Natural killer cell (primary cell): ENCODE results near the gene SNRK. TPM values are rescaled to one million over a fixed set of nuclear protein-coding genes. Genes with fewer than 3 reads are reported as not detected.
A peak's percentile ranks its signal among the peaks of the same experiment; 100 is the strongest.

Experiments used
- ATAC-seq, 3 donors: fragments of 150-1000 bp in 2 of 3; fragments of 200-7000 bp in 1 of 3; cut with Tn5 transposase; 1 replicate in 1 of 3; 2 replicates in 2 of 3; pipeline ENCODE4 v1.10.0; 2021; ENCODE audit warnings: mild to moderate bottlenecking in 2 of 3, moderate library complexity in 2 of 3
- DNase-seq, 2 donors: peaks; one replicate each; pipeline versions ENCODE4 v3.0.0 to v3.0.0-alpha.2; 2013 to 2021; ENCODE audit warnings: mixed read lengths in 1 of 2
- H3K27ac ChIP-seq: one replicate; pipeline ENCODE4 v1.5.1; 2013; ENCODE audit warnings: mild to moderate bottlenecking, low read length
- H3K27me3 ChIP-seq: one replicate; pipeline ENCODE4 v1.6.1; 2013; ENCODE audit warnings: low read length; ENCODE audit not compliant: control insufficient read depth, insufficient read depth
- H3K36me3 ChIP-seq: one replicate; pipeline ENCODE4 v1.6.1; 2013; ENCODE audit warnings: low read length; ENCODE audit not compliant: control insufficient read depth, insufficient read depth
- H3K4me1 ChIP-seq: one replicate; pipeline ENCODE4 v1.6.1; 2013; ENCODE audit warnings: low read length; ENCODE audit not compliant: control insufficient read depth, insufficient read depth
- H3K4me3 ChIP-seq: one replicate; pipeline ENCODE4 v1.5.1; 2013; ENCODE audit warnings: low read length
- H3K9me3 ChIP-seq: one replicate; pipeline ENCODE4 v1.6.1; 2013; ENCODE audit warnings: low read length; ENCODE audit not compliant: control insufficient read depth, insufficient read depth
- H3K27ac Mint-ChIP-seq, 2 donors: one replicate each; pipeline ENCODE4 v1.8.0; 2022; ENCODE audit warnings: mild to moderate bottlenecking in 2 of 2, mixed read lengths in 2 of 2, moderate library complexity in 1 of 2
- H3K27me3 Mint-ChIP-seq, 2 donors: one replicate each; pipeline ENCODE4 v1.8.0; 2022; ENCODE audit warnings: low read depth in 2 of 2, mixed read lengths in 2 of 2
- H3K36me3 Mint-ChIP-seq: one replicate; pipeline ENCODE4 v1.8.0; 2022; ENCODE audit warnings: mixed read lengths
- H3K4me1 Mint-ChIP-seq, 2 donors: one replicate each; pipeline ENCODE4 v1.8.0; 2022; ENCODE audit warnings: mixed read lengths in 2 of 2
- H3K4me3 Mint-ChIP-seq: one replicate; pipeline ENCODE4 v1.8.0; 2022; ENCODE audit warnings: mild to moderate bottlenecking, moderate library complexity, mixed read lengths
- H3K9me3 Mint-ChIP-seq, 2 donors: one replicate each; pipeline ENCODE4 v1.8.0; 2022; ENCODE audit warnings: mixed read lengths in 2 of 2
- CTCF ChIP-seq: fragments of 200-600 bp; IDR thresholded peaks from one replicate; pipeline ENCODE4 v1.8.0; 2022; ENCODE audit warnings: antibody characterized with exemption
- WGBS: methylation state at CpG from one replicate; pipeline ENCODE4 v1.1.7; 2013; ENCODE audit warnings: missing lambda C conversion rate; ENCODE audit not compliant: insufficient coverage; 5-methylcytosine and 5-hydroxymethylcytosine counted together
- intact Hi-C: fragments of 100-400 bp; cut with micrococcal nuclease; formaldehyde crosslinking; loops from one replicate; pipeline ENCODE4 v1.14.2; 2022
- total RNA-seq, 4 donors: library from RNA; stranded (reverse); fragments of 120-200 nt in 1 of 4; gene quantifications; one replicate each; pipeline versions ENCODE4 v1.2.3 to v1.2.4, GENCODE V29; 2013 to 2022

The SNRK gene
- total RNA-seq, 3 donors from 2014 or later (not counting 1 experiment from before 2014, with no cell fraction given): 177 to 209 (median 186) TPM

- Histone ChIP-seq H3K36me3 (peaks cover 71% of the 10 kb centered on the region), H3K4me1 (peaks cover 59% of the 10 kb centered on the region), H3K27me3 (no peaks in the 10 kb centered on the region), H3K4me3 (no peak overlapping the region), H3K27ac (peak overlapping the region; percentile 85), H3K9me3 (peaks cover 6% of the 10 kb centered on the region)
- 32% methylated on average over 14 of the region's 14 CpGs for WGBS
- H3K36me3 Mint-ChIP-seq: peaks cover 32% of the 10 kb centered on the region
- H3K4me3 Mint-ChIP-seq: peak overlapping the region; percentile 79
- DNase-seq: peak; percentile 63 to 86
- peaks cover 5 to 11% of the 10 kb centered on the region in 2 donors for H3K9me3 Mint-ChIP-seq
- peaks cover 90 to 95% of the 10 kb centered on the region in 2 donors for H3K4me1 Mint-ChIP-seq
- H3K27ac Mint-ChIP-seq: peak overlapping the region; percentile 97 to 98
- ATAC-seq: peak; percentile 64 to 77 (median 76)
- no peak for TF ChIP-seq CTCF
- H3K27me3 Mint-ChIP-seq: no peaks in the 10 kb centered on the region
- intact Hi-C loops: loop anchor here (1.0 to 2.0 kb wide), 6 partner anchors 42 to 334 kb away; partner anchors contain the start of gene SNRK
Measured at GRCh38 chr3:43346978-43347749, 60.8 kb downstream of the SNRK start.

- Mint-ChIP-seq H3K9me3 (peaks cover 5 to 11% of the 10 kb centered on the region in 2 donors), H3K4me3 (peak overlapping the region; percentile 79), H3K27ac (peak overlapping the region; percentile 97 to 98), H3K4me1 (peaks cover 91 to 95% of the 10 kb centered on the region in 2 donors), H3K27me3 (no peaks in the 10 kb centered on the region), H3K36me3 (peaks cover 32% of the 10 kb centered on the region)
- H3K4me1 ChIP-seq: peaks cover 54% of the 10 kb centered on the region
- H3K27ac ChIP-seq: peak overlapping the region; percentile 85
- H3K4me3 ChIP-seq: no peak overlapping the region
- peaks cover 65% of the 10 kb centered on the region for H3K36me3 ChIP-seq
- WGBS: 80% methylated on average over 20 of the region's 20 CpGs
- H3K27me3 ChIP-seq: no peaks in the 10 kb centered on the region
- TF ChIP-seq CTCF: no peak
- peaks cover 6% of the 10 kb centered on the region for H3K9me3 ChIP-seq
- intact Hi-C loops: loop anchor here (1.0 to 2.0 kb wide), 6 partner anchors 41 to 334 kb away; partner anchors contain the start of gene SNRK
- ATAC-seq: no peak
- DNase-seq: no peak
Measured at GRCh38 chr3:43347774-43348173, 61.4 kb downstream of the SNRK start.

- ATAC-seq (no peak), DNase-seq (no peak)
- Histone ChIP-seq H3K4me1 (peaks cover 53% of the 10 kb centered on the region), H3K27ac (peak overlapping the region; percentile 85), H3K27me3 (no peaks in the 10 kb centered on the region), H3K36me3 (peaks cover 60% of the 10 kb centered on the region), H3K4me3 (no peak overlapping the region), H3K9me3 (peaks cover 6% of the 10 kb centered on the region)
- Mint-ChIP-seq H3K4me1 (peaks cover 87 to 92% of the 10 kb centered on the region in 2 donors), H3K9me3 (peaks cover 5 to 11% of the 10 kb centered on the region in 2 donors), H3K27ac (peak overlapping the region; percentile 97 to 98), H3K27me3 (no peaks in the 10 kb centered on the region), H3K36me3 (peaks cover 36% of the 10 kb centered on the region), H3K4me3 (peak overlapping the region; percentile 66)
- TF ChIP-seq CTCF: no peak
- 94% methylated on average over 11 of the region's 11 CpGs for WGBS
- intact Hi-C loops: no loop called here
Measured at GRCh38 chr3:43348350-43348749, 62.0 kb downstream of the SNRK start.
